K562 (cell line): ENCODE measurements around the gene PRM3. TPM values are rescaled to one million over a fixed set of nuclear protein-coding genes. Genes with fewer than 3 reads are reported as not detected.
A peak's percentile ranks its signal among the peaks of the same experiment; 100 is the strongest.

Source experiments
- ATF3 ChIP-seq, 2 experiments: fragments of 450-650 bp in 1 of 2; sonication (generic) in 1 of 2; formaldehyde crosslinking in 1 of 2; IDR thresholded peaks in 1 of 2; conservative IDR thresholded peaks in 1 of 2; 2 replicates each; pipeline versions ENCODE4 v1.6.1 to v1.8.1; 2016 to 2023; ENCODE audit warnings: mild to moderate bottlenecking in 2 of 2, moderate library complexity in 2 of 2, inconsistent platforms in 1 of 2, missing genetic modification reagents in 1 of 2
- BCL6 ChIP-seq: fragments of 250-450 bp; sonication (Bioruptor Pico); IDR thresholded peaks from 2 replicates; pipeline ENCODE4 v1.4.0; 2020
- BCOR ChIP-seq: fragments of 450-650 bp; IDR thresholded peaks from 2 replicates; pipeline ENCODE4 v1.6.1; 2016
- DDX20 ChIP-seq: fragments of 450-650 bp; IDR thresholded peaks from 2 replicates; pipeline ENCODE4 v1.6.1; 2016; ENCODE audit warnings: missing genetic modification characterization, low read depth, mild to moderate bottlenecking, missing compliant biosample characterization, moderate library complexity
- DMBX1 ChIP-seq: fragments of 250-450 bp; sonication (Bioruptor Pico); IDR thresholded peaks from 2 replicates; pipeline ENCODE4 v1.8.0; 2022; ENCODE audit warnings: inconsistent platforms, mild to moderate bottlenecking, moderate library complexity, borderline replicate concordance
- GATAD2A ChIP-seq: fragments of 450-650 bp; IDR thresholded peaks from 2 replicates; pipeline ENCODE4 v1.6.1; 2017
- HDAC2 ChIP-seq: fragments of 450-650 bp; IDR thresholded peaks from 2 replicates; pipeline ENCODE4 v1.6.1; 2016; ENCODE audit warnings: mild to moderate bottlenecking
- HDAC8 ChIP-seq: fragments of 450-650 bp; IDR thresholded peaks from 2 replicates; pipeline ENCODE4 v1.6.1; 2016; ENCODE audit warnings: mild to moderate bottlenecking, missing genetic modification characterization, moderate library complexity, missing compliant biosample characterization
- KDM1A ChIP-seq, 2 experiments: fragments of 450-650 bp; IDR thresholded peaks; 2 replicates each; pipeline ENCODE4 v1.6.1; 2016; ENCODE audit warnings: mild to moderate bottlenecking in 2 of 2
- LCOR ChIP-seq: sonication (generic); formaldehyde crosslinking; IDR thresholded peaks from 2 replicates; pipeline ENCODE4 v1.8.0; 2022; ENCODE audit warnings: mild to moderate bottlenecking, missing genetic modification reagents
- MAFK ChIP-seq: IDR thresholded peaks from 2 replicates; pipeline ENCODE4 v1.6.1; 2011; ENCODE audit warnings: low read length, improper control_type of control experiment
- MBD2 ChIP-seq: sonication (generic); IDR thresholded peaks from 2 replicates; pipeline ENCODE4 v1.6.1; 2016; ENCODE audit warnings: low read depth, borderline replicate concordance
- PREB ChIP-seq: sonication (generic); formaldehyde crosslinking; IDR thresholded peaks from 2 replicates; pipeline ENCODE4 v1.8.1; 2023; ENCODE audit warnings: mild to moderate bottlenecking, missing genetic modification reagents
- RCOR1 ChIP-seq, 2 experiments: IDR thresholded peaks; 2 replicates each; pipeline ENCODE4 v1.6.1; 2012; ENCODE audit warnings: low read depth in 2 of 2, low read length in 2 of 2, borderline replicate concordance in 1 of 2, improper control_type of control experiment in 1 of 2
- SMARCA5 ChIP-seq: fragments of 450-650 bp; IDR thresholded peaks from 2 replicates; pipeline ENCODE4 v1.6.1; 2016
- USF1 ChIP-seq: sonication (generic); formaldehyde crosslinking; IDR thresholded peaks from 2 replicates; pipeline ENCODE4 v1.9.0; 2022; ENCODE audit warnings: mild to moderate bottlenecking, missing genetic modification reagents
- WHSC1 ChIP-seq: IDR thresholded peaks from one replicate; pipeline ENCODE4 v1.6.1; 2012; ENCODE audit warnings: low read length, control low read depth, inconsistent platforms
- ZNF217 ChIP-seq: sonication (generic); formaldehyde crosslinking; IDR thresholded peaks from 2 replicates; pipeline ENCODE4 v1.8.0; 2022; ENCODE audit warnings: mild to moderate bottlenecking, missing genetic modification reagents
- polyA plus RNA-seq, 8 experiments: library from polyadenylated mRNA; depleted of rRNA in 4 of 8; stranded (reverse) in 5 of 8; unstranded in 3 of 8; fragments of >200 nt; fragmentation: Nextera tagmentation in 2 of 8; fragmentation: Illumina TruSeq in 1 of 8; extraction: Ambion mirVana in 2 of 8; extraction: Trizol in 1 of 8; gene quantifications; 2 replicates each; pipeline versions ENCODE4 v1.2.1 to v1.2.3, GENCODE V29; 2011 to 2014; ENCODE audit warnings: inconsistent platforms in 1 of 8, missing spikeins in 1 of 8
- total RNA-seq, 7 experiments: library from RNA; depleted of rRNA in 6 of 7; stranded (reverse); fragments of >200 nt in 6 of 7; fragmentation: Illumina TruSeq in 2 of 7; extraction: Trizol in 2 of 7; gene quantifications; 2 replicates each; pipeline versions ENCODE4 v1.2.1 to v1.2.3, GENCODE V29; 2011 to 2021; ENCODE audit warnings: low replicate concordance in 1 of 7
- TF ChIP-seq, protein P1 (sequence below): fragments of 450-650 bp; IDR thresholded peaks from 2 replicates; pipeline ENCODE4 v1.7.0; 2016; ENCODE audit warnings: borderline replicate concordance
- TF ChIP-seq, protein P2 (sequence below): fragments of 250-450 bp; sonication (Bioruptor Pico); IDR thresholded peaks from 2 replicates; pipeline ENCODE4 v1.9.0; 2021; ENCODE audit warnings: mild to moderate bottlenecking, inconsistent platforms
- TF ChIP-seq, protein P3 (sequence below): sonication (generic); formaldehyde crosslinking; IDR thresholded peaks from 2 replicates; pipeline ENCODE4 v1.8.0; 2022; ENCODE audit warnings: missing genetic modification reagents, mild to moderate bottlenecking, moderate library complexity, borderline replicate concordance

The PRM3 gene
- total and polyA plus RNA-seq, 9 of the 15 experiments (the other 6 are each of a cell fraction or from before 2014, with no cell fraction given) = not detected

GRCh38 chr16:11224894-11225676, 48.3 kb downstream of the PRM3 start (continued):
- no peak for TF ChIP-seq DMBX1 (CRISPR knock-in tag)
- TF ChIP-seq, protein P1, sequence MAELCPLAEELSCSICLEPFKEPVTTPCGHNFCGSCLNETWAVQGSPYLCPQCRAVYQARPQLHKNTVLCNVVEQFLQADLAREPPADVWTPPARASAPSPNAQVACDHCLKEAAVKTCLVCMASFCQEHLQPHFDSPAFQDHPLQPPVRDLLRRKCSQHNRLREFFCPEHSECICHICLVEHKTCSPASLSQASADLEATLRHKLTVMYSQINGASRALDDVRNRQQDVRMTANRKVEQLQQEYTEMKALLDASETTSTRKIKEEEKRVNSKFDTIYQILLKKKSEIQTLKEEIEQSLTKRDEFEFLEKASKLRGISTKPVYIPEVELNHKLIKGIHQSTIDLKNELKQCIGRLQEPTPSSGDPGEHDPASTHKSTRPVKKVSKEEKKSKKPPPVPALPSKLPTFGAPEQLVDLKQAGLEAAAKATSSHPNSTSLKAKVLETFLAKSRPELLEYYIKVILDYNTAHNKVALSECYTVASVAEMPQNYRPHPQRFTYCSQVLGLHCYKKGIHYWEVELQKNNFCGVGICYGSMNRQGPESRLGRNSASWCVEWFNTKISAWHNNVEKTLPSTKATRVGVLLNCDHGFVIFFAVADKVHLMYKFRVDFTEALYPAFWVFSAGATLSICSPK = no peak
- TF ChIP-seq PREB (CRISPR knock-in tag) = no peak
- TF ChIP-seq WHSC1 = no peak
- TF ChIP-seq GATAD2A = no peak
- no peak for TF ChIP-seq MAFK
- TF ChIP-seq MBD2 = no peak
- peak; percentile 59 to 77 for TF ChIP-seq KDM1A (IDR thresholded peaks at IDR 0.05)
- TF ChIP-seq, protein P2, sequence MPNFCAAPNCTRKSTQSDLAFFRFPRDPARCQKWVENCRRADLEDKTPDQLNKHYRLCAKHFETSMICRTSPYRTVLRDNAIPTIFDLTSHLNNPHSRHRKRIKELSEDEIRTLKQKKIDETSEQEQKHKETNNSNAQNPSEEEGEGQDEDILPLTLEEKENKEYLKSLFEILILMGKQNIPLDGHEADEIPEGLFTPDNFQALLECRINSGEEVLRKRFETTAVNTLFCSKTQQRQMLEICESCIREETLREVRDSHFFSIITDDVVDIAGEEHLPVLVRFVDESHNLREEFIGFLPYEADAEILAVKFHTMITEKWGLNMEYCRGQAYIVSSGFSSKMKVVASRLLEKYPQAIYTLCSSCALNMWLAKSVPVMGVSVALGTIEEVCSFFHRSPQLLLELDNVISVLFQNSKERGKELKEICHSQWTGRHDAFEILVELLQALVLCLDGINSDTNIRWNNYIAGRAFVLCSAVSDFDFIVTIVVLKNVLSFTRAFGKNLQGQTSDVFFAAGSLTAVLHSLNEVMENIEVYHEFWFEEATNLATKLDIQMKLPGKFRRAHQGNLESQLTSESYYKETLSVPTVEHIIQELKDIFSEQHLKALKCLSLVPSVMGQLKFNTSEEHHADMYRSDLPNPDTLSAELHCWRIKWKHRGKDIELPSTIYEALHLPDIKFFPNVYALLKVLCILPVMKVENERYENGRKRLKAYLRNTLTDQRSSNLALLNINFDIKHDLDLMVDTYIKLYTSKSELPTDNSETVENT (CRISPR knock-in tag) = no peak
- TF ChIP-seq DDX20 (tag) = no peak
- TF ChIP-seq BCOR = peak; percentile 88
- peak; percentile 60; the same call in 1 of the 2 replicates for TF ChIP-seq HDAC2
- no peak for TF ChIP-seq USF1 (CRISPR knock-in tag)
- TF ChIP-seq ZNF217 = no peak
- no peak for TF ChIP-seq HDAC8 (tag)
- TF ChIP-seq, protein P3, sequence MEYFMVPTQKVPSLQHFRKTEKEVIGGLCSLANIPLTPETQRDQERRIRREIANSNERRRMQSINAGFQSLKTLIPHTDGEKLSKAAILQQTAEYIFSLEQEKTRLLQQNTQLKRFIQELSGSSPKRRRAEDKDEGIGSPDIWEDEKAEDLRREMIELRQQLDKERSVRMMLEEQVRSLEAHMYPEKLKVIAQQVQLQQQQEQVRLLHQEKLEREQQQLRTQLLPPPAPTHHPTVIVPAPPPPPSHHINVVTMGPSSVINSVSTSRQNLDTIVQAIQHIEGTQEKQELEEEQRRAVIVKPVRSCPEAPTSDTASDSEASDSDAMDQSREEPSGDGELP (CRISPR knock-in tag) = no peak
- no peak for TF ChIP-seq LCOR
- peak; percentile 64 for TF ChIP-seq SMARCA5
- no peak for TF ChIP-seq ATF3 (IDR thresholded peaks at IDR 0.05)
- no peak for TF ChIP-seq ATF3 (CRISPR knock-in tag; conservative IDR thresholded peaks at IDR 0.05)
- no peak for TF ChIP-seq RCOR1 (IDR thresholded peaks at IDR 0.05; ENCODE audit: borderline replicate concordance in 1 of 2, low read depth in 2 of 2, low read length in 2 of 2)
- TF ChIP-seq BCL6 = no peak
